Epithelial cell of proximal tubule (primary cell): Measurements from ENCODE around the gene KCNQ1. TPM values are rescaled to one million over a fixed set of nuclear protein-coding genes. Genes with fewer than 3 reads are reported as not detected.

Source experiments
- DNase-seq: peaks from one replicate; pipeline ENCODE4 v3.0.0-alpha.2; 2011; ENCODE audit warnings: low read depth
- H3K4me3 ChIP-seq: 2 replicates; pipeline ENCODE4 v1.5.1; 2011; ENCODE audit warnings: low read depth, mild to moderate bottlenecking, low read length
- CTCF ChIP-seq: conservative IDR thresholded peaks from 2 replicates; pipeline ENCODE4 v1.5.1; 2012; ENCODE audit warnings: low read depth, mild to moderate bottlenecking, low read length
- total RNA-seq: library from RNA; depleted of rRNA; stranded (reverse); fragments of >200 nt; gene quantifications from 2 replicates; pipeline ENCODE4 v1.2.3, GENCODE V29; 2015

KCNQ1 gene
- total RNA-seq, 1 donor from 2014 or later = 0.46 TPM

- no peak overlapping the region for H3K4me3 ChIP-seq
- no peak for TF ChIP-seq CTCF
- DNase-seq = no peak
Observed at GRCh38 chr11:2767801-2768200, 323.0 kb downstream of the KCNQ1 start.

- no peak for DNase-seq
- no peak for TF ChIP-seq CTCF
- H3K4me3 ChIP-seq = no peak overlapping the region
Observed at GRCh38 chr11:2768471-2769408, 323.9 kb downstream of the KCNQ1 start.

GRCh38 chr11:2769409-2770095 is 324.7 kb downstream of the KCNQ1 start:
- H3K4me3 ChIP-seq = no peak overlapping the region
- TF ChIP-seq CTCF = no peak
- DNase-seq = no peak

- no peak for DNase-seq
- TF ChIP-seq CTCF = no peak
- no peak overlapping the region for H3K4me3 ChIP-seq
Observed at GRCh38 chr11:2770096-2770751, 325.4 kb downstream of the KCNQ1 start.

- TF ChIP-seq CTCF = no peak
- H3K4me3 ChIP-seq = no peak overlapping the region
- no peak for DNase-seq
Observed at GRCh38 chr11:2770761-2771301, 326.0 kb downstream of the KCNQ1 start.

- H3K4me3 ChIP-seq = no peak overlapping the region
- TF ChIP-seq CTCF = no peak
- no peak for DNase-seq
Observed at GRCh38 chr11:2771758-2772466, 327.1 kb downstream of the KCNQ1 start.
